ENCODE data around the gene PAPSS2.
"Not testable (repeated sequence)": the region's sequence is repeated elsewhere in the genome, so short reads cannot be mapped to it uniquely, and the experiment has no call there.

The PAPSS2 gene

DNA sequence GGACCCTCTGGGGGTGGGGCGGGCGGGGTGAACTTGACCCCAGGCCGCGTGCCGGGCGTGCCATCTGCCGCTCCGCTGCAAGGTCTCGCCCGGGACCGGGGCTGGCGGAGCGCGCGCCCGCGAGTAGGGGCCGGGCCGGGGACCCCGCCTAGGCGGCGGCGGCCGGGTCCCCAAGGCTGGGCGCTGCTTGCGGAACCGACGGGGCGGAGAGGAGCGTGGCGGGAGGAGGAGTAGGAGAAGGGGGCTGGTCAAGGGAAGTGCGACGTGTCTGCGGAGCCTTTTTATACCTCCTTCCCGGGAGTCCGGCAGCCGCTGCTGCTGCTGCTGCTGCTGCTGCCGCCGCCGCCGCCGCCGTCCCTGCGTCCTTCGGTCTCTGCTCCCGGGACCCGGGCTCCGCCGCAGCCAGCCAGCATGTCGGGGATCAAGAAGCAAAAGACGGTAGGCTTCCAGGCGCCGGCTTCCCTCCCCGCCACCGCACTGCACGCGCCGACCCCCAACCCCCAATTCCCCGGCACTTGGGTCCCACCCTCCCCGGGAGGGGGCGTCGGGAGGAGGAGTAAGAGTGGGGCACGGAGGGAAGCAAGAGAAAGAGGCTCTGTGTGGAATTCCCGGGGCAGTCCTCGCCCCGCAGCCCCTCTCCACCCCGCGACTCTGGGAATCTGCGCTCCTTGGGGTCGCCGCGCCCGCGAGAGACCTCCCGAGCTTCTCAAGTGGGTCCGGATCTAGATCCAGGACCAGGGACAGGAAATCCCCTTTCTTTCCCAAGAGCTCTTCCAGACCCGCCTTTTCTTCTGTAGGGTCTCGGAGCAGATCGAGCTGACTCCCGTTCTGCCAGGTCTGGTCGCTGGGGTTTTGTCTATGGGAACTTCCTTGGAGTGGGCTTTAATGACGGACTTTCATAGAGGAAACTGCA, at the start of gene PAPSS2:
Gene PAPSS2 (plus strand): TSS at position 308 of the 913 bp plus-strand sequence. CDS start 104 bp downstream, at position 412.
- no peak for DNase-seq (ENCODE audit: low read depth in 1 of 2, low spot score in 1 of 2)

DNA sequence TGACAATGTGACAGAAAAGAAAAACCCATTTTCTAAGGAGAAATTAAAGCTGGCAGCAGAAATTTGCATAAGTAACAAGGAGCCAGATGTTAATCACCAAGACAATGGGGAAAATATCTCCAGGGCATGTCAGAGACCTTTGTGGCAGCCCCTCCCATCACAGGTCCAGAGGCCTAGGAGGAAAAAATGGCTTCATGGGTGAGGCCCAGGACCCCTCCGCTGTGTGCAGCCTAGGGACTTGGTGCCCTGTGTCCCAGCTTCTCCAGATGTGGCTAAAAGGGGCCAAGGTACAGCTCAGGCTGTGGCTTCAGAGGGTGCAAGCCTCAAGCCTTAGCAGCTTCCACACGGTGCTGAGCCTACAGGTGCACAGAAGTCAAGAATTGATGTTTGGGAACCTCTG, 48.3 kb upstream of the PAPSS2 start:
- not testable (repeated sequence) for DNase-seq (ENCODE audit: low read depth in 1 of 2, low spot score in 1 of 2)

DNA sequence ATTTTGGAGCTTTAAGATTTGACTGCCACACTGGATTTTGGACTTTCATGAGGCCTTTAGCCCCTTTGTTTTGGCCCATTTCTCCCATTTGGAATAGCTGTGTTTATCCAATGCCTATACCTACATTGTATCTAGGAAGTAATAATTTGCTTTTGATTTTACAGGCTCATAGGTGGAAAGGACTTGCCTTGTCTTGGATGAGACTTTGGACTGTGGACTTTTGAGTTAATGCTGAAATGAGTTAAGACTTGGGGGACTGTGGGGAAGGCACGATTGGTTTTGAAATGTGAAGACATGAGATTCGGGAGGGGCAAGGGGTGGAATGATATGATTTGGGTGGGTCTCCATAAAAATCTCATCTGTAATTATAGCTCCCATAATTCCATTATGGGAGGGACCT, 47.6 kb upstream of the PAPSS2 start:
- no peak for DNase-seq (ENCODE audit: low read depth in 1 of 2, low spot score in 1 of 2)

DNA sequence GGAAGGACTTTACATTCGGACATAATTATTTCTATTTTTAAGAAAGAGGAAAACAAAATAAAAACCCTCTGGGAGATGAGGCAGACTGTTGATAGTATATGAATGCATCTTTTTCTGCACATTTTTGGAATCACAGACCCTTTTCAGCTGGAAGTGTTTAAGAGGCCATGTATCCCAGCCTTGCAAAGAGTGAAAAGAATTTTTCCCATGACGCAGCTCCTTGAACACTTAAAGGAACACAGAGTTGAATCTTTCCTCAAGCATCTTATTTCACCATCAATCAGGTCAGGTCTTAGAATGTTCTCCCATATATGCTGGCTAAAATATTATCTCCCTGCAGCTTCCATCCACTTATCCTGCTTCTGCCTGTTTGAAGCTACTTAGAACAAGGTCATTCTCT, 45.9 kb upstream of the PAPSS2 start:
- no peak for DNase-seq (ENCODE audit: low read depth in 1 of 2, low spot score in 1 of 2)

DNA sequence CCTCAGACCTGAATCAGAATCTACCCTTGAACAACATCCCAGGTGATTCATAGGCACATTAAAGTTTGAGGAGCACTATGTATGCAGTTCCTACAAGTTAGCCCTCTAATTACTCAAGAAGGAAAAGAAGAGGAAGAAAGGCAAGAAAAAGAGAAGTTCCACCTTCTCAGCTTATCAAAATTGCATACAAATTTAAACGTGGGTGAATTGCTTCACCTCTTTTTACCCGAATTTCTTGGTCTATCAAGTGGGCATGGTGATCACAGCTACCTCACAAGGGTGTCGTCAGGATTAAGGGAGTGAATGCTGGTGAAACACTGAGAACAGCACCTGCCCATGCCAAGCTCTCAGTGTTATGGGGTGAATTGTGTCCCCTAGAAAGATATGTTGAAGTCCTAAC, 43.8 kb upstream of the PAPSS2 start:
- DNase-seq (ENCODE audit: low read depth in 1 of 2, low spot score in 1 of 2) = no peak

DNA sequence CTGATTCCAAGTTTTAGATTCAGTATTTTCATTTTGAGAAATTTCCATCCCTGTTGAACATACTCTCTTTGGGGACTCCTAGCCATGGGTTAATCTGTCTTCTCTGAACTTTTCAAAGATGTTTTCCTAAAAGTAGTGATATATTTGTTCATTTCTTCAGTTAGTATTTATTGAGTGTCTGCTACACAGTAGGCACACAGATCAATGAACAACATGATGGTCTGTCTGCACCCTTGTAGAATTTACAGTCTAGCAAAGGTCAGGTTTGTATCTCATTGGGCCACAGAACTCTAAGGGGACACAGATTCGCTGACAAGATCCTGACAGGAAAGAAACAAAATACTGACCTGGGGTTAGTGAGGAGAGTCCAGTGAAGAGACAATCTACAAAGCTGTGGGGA, 42.2 kb upstream of the PAPSS2 start:
- no peak for DNase-seq (ENCODE audit: low read depth in 1 of 2, low spot score in 1 of 2)

DNA sequence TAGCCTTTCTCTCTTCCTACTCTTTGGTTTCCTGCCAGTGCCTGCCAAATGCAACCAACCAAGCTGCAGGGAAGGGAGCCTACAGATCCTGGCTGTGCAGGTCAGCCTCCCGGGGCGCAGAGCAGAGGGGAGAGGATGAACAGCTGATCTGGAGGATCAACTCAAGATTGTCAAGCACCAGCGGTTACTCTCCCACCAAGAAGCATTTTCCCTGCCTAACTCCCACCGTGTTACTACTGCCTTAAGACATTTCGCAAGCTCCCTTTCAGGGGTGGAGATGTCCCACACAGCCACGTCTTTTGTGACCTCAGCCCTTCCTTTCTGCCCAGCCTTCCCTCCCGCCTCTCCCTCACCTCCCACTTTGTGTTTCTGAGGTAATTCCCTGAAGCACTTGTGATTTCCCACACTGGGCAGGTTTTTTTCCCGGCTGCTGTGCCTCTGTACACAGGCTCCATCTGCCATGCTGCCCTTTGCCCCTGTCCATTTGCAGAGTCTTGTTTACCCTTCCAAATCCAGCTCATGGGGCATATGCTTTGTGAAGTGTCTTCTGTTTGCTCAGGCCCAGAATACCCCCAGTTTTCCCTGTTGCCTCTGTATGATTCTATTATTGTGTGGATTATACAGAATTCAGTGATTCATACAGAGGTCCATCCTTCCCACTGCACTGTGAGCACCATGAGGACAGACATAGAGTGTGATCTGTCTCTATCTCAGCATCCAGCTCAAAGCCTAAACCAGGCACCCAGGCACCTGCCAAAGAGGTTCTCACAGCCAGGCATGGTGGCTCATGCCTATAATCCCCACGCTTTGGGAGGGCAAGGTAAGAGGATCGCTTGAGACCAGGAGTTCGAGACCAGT, 40.9 kb upstream of the PAPSS2 start:
- DNase-seq (ENCODE audit: low read depth in 1 of 2, low spot score in 1 of 2) = no peak

DNA sequence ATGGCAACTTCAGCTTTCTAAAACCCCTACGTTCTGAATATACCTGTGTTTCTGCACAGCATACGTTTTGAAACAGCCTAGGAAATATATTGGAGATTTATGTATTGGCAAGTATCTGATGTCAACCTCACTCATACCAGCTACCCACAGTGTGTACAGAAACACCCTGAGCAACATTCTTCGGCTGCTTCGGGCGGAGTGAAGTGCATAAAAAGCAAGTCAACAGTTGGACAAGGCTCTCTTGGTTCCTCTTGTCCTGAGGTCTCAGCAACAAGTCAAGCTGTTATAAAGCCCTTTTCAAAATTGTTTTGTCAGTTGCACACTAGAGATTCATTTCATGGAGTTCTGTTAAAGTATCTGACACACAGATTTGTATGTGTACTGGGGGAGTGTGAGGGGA, 40.0 kb upstream of the PAPSS2 start:
- DNase-seq (ENCODE audit: low read depth in 1 of 2, low spot score in 1 of 2) = no peak

DNA sequence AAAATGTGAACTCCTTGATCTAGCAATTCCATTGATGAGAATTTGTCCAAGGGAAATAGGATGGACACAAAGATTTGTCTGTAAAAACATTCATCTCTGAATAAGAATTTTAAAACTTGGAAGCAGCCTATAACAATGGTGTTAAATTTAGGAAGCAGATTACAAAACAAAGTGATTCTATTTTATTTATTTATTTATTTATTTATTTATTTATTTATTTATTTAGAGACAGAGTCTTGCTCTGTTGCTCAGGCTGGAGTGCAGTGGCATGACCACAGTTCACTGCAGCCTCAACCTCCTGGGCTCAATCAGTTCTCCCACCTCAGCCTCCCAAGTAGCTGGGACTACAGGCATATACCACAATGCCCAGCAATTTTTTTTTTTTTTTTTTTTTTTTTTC, 38.2 kb upstream of the PAPSS2 start:
- DNase-seq (ENCODE audit: low read depth in 1 of 2, low spot score in 1 of 2) = not testable (repeated sequence)

DNA sequence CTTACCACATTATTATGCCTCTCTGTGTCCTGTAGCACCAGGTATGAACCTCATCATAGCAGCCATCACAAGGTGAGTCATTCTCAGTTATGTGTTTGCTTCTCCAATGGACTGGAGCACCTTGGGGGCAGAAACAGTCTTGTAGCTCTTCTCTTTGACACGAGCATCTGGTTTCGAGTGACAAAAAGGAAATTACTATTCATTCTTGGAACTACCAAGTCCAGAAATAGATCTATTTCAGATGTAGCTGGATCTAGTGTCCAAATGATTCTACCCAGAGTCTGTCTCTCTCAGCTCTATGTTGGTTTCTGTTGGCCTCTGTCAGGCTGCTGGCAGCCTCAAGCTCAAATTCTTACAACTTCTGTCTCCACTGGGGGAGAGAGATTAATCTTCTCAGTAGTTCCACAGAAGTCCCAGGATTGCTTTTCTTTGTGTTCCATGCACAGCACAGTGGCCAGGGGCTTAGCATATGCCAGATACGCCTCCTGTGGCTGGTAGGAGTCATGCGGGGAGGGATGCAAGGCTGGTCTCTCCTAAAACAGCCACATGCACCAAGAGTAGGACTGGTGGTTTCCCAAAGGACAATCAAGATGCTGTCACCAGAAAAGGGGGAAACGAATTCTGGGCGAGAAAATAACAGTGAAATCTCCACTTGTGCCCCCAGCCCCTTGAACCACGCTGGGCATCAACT, 37.2 kb upstream of the PAPSS2 start:
- no peak for DNase-seq (ENCODE audit: low read depth in 1 of 2, low spot score in 1 of 2)

DNA sequence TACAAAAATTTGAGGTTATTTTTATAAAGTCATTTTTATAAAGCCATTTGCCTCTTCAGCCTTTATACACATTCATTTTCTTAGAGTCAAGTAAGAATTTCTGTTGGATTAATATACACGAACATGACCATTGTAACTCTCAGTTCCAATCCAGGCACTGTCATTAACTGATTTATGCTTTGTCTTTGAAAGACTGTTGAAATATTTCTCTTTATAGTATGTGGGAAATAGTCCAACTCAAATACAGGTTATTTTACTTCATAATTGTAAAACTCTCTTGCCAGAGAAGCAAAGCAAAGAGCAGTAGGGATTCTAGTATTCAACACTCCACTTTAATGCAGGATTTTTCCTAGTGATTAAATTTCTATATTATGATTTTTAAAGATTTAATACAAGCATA, 36.5 kb upstream of the PAPSS2 start:
- DNase-seq (ENCODE audit: low read depth in 1 of 2, low spot score in 1 of 2) = no peak

DNA sequence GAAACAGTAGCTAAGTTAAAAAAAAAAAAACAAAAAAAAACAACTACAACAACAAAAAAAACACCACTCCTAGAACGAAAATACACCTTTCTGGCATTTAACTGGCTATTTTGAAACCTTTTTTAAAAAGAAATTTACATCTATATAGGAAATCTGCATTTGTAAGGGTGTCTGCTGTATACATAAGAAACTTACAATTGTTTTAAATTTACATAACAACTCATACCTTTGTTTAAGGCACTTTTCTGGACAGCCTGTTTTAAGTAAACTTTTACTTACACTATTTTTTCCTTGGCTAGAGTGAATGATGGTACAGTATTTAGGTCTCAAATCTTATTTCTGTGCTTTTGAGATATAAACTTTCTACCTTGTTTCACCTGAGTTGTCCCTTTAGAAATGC, 34.0 kb upstream of the PAPSS2 start:
- DNase-seq (ENCODE audit: low read depth in 1 of 2, low spot score in 1 of 2) = no peak

DNA sequence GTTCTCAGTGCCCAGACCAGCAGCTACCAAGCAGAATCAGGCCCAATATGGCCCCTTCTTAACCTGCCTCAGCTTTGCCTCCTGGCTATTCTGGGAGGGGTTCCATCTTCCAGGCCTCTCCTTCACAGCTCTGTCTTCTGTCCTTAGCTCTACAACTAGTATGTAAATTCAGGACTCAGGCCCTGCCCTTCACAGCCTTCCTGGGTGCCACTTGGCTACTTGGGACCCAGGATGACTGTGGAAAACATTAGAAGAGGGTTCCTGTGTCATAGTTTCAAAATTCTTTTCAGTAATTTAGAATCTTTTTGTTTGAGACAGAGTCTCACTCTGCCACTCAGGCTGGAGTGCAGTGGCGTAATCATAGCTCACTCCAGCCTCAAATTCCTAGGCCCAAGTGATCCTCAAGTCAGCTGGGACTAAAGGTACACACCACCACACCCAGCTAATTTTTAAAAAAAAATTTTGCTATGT, 33.2 kb upstream of the PAPSS2 start:
- DNase-seq (ENCODE audit: low read depth in 1 of 2, low spot score in 1 of 2) = no peak

DNA sequence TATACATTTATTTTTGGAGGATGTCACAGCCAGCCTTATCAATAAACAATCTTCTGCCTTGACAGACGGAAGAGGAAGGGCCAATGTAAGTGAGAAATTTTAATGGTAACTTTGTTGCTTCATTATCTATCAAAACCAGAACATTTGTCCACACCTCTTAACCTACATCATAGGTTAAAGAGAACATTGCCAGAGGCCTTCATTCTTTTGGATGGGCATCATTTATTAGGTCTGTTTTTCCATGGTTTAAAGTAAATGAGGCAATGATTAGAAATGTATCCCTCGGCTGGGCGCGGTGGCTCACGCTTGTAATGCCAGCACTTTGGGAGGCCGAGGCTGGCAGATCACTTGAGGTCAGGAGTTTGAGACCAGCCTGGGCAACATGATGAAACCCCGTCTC, 29.5 kb upstream of the PAPSS2 start:
- DNase-seq (ENCODE audit: low read depth in 1 of 2, low spot score in 1 of 2) = no peak

DNA sequence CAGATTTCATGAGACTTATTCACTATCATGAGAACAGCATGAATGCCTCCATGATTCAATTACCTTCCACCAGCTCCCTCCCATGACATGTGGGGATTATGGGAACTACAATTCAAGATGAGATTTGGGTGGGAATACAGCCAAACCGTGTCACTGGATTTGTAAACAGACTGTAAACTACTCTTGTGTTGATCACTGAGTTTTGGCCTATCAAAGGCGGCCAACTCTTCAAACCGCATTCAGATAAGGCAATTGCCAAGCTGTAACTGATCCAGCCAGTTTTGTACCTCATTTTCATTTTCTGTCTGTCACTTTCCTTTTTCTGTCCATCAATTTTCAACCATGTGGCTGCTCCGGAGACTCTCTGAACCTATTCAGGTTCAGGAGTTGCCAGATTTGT, 27.2 kb upstream of the PAPSS2 start:
- no peak for DNase-seq (ENCODE audit: low read depth in 1 of 2, low spot score in 1 of 2)

DNA sequence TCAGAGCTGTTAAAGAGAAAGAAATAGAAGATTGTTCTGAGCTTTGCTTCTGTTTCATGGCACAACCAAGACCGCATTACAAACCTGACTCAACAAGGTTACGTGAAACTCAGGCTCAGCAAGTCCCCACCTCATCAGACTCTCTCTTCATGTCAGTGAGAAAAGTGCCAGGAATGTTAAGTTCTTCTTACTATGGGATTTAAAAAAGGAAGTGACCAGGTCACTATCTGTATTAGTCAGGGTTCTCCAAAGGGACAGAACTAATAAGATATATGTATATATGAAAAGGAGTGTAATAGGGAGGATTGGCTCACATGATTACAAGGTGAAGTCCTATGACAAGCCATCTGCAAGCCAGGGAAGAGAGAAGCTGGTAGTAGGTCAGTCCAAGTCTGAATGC, 25.4 kb upstream of the PAPSS2 start:
- no peak for DNase-seq (ENCODE audit: low read depth in 1 of 2, low spot score in 1 of 2)

DNA sequence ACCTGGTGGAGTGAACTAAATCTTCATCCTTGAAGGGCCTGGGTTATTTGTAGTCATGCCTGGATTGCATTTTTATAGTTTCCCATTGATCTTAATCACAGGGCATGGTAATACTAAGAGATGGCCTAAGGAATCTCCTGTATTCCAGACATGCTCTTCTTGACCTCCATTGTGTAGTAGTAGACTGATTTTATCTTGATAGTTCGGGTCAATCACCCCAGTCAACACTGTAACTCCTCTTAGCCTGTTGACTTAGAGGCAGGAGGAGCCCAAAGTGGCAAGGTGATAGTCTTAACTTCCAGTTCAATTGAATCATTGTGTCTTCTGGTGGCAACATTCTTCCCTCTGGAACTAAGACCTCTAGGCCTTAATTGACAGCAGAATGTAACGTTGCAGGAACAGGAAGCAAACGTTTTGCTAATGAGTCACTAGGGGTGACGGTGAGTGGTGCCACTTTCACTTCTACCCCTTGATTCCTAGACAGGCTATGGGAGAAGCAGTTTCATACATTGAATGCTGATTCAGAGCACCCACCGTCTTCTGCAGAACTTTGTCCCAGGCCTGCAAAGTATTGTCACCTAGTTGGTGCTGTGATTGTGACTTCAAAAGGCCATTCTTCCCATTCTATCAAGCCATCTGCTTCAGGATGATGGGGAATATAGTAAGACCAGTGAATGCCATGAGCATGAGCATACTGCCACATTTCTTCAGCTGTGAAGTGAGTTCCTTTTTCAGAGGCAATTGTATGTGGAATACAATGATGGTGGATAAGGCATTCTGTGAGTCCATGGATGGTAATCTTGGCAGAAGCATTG, 24.0 kb upstream of the PAPSS2 start:
- DNase-seq (ENCODE audit: low read depth in 1 of 2, low spot score in 1 of 2) = peak in 1 of 2 donors; percentile 17

DNA sequence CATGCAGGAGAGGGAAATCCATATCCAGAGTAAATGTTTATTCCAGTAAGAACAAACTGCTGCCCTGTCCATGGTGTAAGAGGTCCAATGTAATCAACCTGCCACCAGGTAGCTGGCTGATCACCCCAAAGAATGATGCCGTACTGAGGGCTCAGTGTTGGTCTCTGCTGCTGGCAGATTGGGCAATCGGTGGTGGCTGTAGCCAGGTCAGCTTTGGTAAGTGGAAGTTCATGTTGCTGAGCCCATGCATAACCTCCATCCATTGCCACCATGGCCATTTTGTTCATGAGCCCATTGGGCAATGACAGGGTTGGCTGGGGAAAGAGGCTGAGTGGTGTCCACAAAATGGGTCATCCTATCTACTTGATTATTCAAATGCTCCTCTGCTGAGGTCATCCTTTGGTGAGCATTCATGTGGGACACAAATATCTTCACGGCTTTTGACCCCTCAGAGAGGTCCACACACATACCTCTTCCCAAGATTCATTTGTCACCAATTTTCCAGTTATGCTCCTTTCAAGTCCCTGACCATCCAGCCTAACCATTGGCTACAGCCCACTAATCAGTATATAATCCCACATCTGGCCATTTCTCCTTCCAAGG, 23.3 kb upstream of the PAPSS2 start:
- DNase-seq (ENCODE audit: low read depth in 1 of 2, low spot score in 1 of 2) = no peak

DNA sequence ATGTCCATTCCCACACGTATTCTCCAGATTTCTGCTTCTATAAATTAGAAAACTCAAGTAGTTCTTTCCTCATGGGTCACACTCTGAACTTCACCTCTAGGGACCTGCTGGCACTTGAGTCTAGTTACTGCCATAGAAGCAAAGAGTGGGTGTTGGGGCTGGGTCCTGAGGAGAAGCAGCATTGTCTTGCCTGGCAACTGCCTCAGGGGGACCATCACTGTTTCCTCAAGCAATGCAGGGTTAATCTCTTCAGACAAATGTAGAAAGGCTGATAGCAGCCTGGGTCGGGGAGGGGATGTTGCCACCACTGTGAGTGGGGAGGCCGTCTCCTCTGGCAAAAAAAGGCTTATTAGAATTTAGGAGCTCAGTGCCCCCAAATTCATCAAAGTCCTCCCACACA, 20.2 kb upstream of the PAPSS2 start:
- no peak for DNase-seq (ENCODE audit: low read depth in 1 of 2, low spot score in 1 of 2)

DNA sequence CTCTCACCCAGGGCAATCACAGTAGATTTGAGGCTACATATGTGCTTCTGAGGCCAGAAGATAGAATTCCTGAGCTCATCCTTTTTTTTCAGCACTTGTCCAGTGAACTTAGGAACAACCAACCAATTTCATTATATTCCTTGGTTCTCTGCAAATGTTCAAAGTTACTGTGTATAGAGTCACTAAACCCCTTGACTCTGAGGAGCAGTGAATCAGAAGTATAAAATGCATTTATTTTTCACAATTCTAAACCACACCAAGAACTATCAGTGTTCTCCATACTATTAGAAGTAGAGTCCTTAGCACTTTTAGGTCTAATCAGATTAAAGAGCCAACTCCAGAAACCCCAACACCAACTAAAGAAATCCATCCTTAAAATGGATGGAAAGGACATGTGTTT, 19.6 kb upstream of the PAPSS2 start:
- no peak for DNase-seq (ENCODE audit: low read depth in 1 of 2, low spot score in 1 of 2)

All from activated CD4-positive, alpha-beta T cell treated with anti-CD3 and anti-CD28 coated beads, Interleukin-2, amount 50 U/mL, for 24 hours (primary cell).